GM18951 (cell line): ENCODE measurements around the gene SARNP.

Experiments
- POLR2A ChIP-seq: IDR thresholded peaks from 4 replicates; pipeline ENCODE4 v1.6.1; 2011; ENCODE audit warnings: mild to moderate bottlenecking; ENCODE audit not compliant: insufficient read length, insufficient read depth; ENCODE audit errors: extremely low read depth
- in situ Hi-C: fragments of 300-500 bp; cut with MboI; formaldehyde crosslinking; loops from one replicate; pipeline ENCODE4 v1.12.0; 2022; ENCODE audit warnings: low sequenced_read_pairs, mixed read lengths, inconsistent platforms; ENCODE audit not compliant: unreplicated experiment

The SARNP gene

DNA sequence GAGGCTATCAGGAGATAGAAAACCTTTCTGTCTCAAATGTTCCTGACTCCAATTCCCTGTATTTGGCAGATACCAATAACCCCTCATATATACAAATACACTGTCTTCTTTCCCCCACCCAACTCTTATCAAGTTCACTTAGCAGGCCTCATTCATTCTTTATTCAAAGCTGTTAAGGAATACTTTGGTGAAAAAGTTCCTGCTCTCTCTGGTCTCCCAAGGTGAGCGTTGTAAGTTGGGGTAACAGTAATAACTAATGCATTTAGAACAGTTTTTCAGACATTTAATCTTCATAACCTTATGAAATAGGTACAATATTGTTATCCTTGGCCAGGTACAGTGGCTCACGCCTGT lies 78.5 kb downstream of the SARNP start:
- no peak for TF ChIP-seq POLR2A
- in situ Hi-C loops, result no loop called here

DNA sequence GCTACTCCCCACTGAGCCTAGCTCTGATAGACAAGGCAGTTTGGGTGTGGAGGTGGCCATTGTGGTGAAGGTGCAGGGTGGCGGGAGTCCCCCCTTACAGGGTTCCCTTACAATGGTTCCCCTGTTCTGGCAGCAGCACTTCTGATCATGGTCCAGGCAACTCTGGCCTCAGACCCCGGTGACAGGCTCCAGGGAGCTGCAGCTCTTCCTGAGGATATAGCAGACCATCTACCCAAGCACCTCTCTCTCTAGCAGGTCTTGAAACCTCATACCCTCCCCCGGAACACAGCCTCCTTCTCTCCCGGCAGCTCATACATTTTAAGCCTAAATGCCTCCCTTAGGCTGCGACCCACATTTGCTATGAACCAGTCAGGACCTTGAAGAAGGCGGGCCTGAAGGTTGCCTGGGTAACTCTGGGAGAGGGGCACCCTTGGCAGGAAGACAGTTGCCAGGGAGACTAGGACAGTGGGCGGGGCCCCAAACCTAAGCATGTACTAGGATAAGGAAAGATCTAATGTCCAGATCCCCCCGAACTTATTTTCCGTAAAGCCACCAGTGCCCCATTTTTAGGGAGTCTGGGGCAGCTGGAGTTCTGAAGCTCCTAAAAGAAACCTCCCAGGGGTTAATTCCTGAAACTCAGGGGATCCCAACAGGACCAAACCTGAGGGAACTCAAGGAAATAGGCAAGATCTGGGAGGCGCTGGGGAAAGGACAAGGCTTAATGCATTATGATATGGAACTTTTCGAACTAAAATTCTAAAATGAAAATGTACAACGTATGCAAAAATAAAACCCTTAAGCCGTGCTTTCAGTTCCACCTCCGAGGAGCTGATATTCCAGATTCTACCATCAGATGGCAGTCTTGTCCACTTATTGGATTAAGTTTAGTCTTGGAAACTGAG lies 79.2 kb downstream of the SARNP start:
- in situ Hi-C loops, result no loop called here
- TF ChIP-seq POLR2A, result no peak

DNA sequence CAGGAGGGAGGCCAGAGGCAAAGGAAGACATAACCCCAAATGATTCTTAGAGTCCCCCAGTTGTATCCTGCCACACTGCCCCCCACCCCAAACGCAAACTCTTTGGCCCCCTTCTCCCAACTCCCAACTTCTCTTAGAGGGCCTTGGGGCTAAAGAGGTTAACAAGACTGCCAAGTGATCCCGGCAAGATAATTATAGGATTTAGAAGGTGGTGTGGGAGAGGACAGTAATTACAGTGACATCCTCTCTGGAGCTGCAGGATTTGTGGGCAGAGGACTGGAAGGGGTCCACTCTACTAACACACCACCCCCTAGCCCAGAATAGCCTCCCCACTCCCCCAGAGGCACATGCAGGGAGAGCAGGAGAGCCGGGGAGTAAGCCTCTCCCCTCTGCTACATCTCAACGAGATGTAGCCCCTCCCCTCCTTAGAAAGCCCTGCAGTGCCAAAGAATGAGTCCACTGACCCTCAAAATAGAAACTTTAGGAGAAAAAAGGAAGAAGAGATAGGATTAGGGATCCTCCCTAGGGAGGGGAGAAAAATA lies 79.9 kb downstream of the SARNP start:
- TF ChIP-seq POLR2A, result no peak
- in situ Hi-C loops, result no loop called here

DNA sequence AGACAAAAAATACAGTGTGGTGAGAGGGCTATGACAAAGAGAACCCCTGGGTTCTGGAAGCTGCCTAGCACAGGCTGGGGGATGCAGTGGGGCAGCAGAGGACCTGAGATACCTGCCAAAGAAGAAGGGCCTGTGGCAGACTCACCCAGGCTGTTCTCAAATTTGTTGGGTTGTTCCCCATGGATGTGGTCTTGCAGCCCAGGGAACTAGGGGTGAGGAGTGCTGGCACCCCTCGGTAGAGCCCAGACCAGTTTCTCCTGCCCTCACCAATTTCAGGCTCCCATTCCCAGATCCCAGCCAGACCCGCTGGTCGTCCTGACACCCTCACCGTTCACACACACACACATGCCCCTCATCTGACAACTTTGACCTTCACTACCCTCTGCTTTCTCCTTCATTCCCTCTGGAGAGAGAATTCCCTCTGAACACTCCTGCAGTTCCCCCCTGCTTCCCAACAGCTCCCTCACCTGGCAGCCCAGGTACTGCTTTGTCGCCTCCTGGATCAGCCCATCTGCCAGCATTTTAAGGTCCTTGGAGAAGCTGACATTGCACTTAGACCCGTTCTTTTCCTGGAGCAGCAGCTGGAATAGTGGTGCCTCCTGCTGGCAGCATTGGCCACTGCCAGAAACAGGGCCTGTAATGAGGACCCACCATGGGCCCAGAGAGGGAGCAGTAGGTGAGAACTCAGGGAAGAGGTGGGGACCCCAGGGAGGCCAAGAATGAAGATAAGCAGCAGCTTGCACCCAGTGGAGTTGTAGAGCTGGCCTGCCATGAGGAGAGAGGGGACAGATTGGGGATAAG lies 80.5 kb downstream of the SARNP start:
- in situ Hi-C loops, result no loop called here
- no peak for TF ChIP-seq POLR2A

DNA sequence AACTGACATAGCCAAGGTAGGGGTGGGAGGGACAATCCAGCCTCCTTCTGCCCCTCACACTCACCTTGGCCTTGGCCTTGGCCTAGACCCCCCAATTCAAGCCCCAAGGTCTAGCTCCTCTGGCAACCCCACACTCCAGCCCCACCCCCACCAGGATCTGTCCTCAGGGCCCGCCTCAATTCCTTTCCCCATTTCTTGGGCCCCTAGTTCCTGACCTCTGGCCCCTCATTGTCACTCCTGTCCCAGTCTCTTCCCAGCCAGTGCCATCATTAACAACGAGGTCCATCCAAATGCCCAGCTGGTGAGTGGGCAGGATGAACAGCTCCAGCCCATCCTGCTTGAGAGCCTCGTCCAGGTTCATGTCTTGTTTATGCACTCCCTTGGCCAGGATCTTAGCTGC lies 81.4 kb downstream of the SARNP start:
- TF ChIP-seq POLR2A, result no peak
- in situ Hi-C loops, result no loop called here

DNA sequence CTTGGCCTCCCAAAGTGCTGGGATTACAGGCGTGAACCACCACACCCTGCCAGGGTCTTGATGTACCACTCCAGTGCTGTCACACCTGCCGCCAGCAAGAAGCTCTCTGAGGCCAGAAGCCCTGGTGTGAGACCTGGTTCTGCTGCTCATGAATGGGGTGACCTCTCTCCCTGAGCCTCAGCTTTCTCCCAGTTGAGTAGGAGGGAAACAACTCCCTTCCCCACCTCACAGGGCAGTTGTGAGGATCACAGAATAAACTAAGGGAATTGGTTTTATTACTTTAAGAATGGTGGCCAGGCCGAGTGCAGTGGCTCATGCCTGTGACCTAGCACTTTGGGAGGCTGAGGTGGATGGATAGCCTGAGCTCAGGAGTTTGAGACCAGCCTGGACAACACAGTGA lies 82.9 kb downstream of the SARNP start:
- in situ Hi-C loops, result no loop called here
- no peak for TF ChIP-seq POLR2A

DNA sequence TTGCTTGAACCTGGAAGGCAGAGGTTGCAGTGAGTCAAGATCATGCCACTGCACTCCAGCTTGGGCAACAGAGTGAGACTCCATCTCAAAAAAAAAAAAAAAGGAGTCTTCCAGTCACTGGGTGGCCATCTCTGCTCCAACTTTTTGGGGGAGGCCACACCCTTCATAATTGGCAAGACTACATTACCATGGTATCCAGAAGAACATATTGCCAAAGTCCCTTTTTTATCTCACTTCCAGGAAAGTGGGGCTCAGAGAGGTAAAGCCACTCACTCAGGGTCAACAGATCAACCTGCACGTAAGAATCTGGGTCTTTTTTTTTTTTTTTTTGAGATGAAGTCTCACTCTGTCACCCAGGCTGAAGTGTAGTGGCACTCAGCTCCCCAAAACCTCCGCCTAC lies 83.7 kb downstream of the SARNP start:
- in situ Hi-C loops, result no loop called here

DNA sequence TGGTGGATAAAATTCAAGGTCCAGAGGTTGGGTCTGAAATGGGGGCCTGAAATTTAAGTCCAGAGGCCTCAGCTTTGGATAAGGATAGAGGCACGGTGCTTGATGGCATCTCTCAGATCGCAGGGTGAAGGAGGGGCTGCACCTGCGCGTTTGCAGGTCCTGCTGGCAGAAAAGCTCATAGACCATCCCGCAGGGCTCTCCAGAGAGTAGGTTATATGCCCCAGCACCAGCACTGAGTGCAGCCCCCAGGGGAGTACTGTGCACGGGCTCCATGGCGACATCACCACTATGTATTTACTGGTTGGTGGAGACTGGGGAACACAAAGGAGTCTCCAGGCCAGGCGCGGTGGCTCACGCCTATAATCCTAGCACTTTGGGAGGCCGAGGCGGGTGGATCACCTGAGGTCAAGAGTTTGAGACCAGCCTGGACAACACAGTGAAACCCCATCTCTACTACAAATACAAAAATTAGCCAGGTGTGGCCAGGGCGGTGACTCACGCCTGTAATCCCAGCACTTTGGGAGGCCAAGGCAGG lies 84.4 kb downstream of the SARNP start:
- TF ChIP-seq POLR2A, result no peak
- in situ Hi-C loops, result no loop called here

More for the DNA sequence above, 83.7 kb downstream of the SARNP start:
- no peak for TF ChIP-seq POLR2A

DNA sequence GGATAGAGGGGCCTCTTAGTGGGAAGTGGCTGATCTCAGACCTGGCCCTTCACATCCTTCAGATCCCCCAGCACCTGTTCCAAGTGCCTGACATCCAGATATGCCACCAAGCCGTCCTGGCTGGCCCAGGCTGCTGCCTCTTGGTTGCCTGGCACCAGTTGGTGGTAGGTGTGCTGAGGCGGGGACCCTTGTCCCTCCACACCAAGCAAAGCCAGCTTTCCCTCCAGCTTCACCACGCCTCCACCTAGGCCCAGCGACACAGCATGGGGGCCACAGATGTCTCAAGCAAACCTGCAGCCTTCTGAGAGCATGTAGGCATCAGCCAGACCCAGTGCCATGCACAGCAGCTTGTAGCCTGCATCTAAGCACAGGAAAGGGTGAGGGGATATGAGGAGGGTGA lies 85.2 kb downstream of the SARNP start:
- in situ Hi-C loops, result no loop called here
- TF ChIP-seq POLR2A, result no peak

DNA sequence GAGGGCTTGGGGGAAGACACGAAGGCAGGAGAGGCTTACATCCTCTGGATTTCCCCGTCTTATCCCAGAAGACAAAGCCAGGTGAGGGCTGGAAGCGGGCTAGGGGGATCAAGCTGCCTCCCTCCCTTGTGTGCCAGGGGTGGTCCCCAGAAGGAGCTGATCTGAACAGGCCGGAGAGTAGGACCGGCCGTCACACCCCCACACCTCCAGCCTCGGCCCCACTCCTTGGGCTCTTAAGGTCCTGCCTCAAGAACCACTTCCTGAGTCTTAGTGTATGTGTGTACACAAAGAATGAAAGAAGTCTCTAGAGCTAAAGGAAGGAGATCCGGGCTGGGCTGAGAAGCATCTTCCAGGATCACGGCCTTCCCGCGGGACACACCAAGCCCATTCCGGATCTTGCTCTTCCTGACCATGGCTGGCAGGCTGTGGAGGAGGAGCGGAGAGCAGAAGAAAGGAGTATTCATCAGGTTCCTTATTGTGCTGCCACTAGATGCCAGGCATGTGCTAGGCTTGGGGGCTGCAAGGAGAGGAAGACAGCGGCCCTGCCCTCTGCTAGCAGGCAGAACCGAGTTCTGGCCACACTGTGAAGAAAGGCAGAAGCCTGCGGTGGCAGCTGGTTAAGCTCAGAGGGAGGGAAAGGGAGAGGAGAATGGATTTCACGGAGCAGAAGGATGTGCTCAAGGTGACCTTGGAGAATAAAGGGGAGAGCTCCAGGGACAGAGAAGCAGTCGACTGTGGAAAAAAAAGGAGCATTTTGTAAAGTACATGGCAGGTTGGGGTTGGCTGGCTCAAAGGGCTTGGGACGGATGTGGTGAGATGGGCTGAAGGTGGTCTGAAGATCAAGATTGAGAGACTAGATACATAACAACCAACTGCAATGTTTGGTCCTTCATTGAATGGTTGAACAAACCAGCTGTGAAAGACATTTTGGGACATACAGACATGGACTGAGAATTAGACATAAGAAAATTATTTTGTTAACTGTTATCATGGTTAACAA lies 87.4 kb downstream of the SARNP start:
- TF ChIP-seq POLR2A, result peak; percentile 49
- in situ Hi-C loops, result no loop called here

DNA sequence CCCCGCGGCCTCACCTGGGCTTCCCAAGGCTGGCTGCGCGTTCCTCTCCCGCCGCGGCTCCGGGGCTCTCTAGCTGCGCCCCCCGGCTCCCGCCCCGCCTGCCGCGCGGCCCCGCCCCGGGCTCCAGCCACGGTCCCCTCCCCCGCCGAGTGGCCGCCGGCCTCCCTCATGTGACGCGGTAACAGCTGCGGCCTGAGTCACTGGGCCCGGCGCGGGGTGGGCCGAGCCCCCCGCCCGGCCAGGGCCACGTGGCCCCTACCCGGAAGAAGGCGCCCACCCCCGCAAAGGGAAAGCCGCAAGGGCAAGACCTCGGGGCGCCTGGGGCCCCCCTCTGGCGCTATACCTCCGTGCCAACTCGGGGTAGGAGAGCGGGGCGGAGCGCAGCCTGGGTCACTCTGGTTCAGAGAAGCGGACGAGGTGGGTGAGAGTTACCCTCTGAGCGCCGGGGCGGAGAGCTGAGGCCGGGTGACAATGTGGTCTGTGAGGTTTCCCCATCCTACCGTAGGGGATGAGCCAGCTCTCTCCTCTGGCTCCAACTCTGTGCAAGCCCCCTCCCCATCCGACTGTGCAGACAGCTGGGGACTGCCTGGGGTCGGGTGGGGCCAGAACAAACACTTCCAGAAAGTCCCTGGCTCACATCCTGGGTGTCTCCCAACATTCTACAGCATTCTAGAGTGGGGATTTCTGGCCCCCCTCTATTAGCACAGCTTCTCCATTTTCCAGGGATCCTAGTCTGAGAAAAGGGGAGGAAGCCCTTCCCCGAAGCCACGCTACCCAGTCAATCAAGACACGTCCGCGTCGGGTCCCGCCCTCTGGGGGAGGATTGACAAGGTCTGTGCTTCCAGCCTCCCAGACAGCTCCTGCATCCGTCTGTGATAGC lies 88.3 kb downstream of the SARNP start, which contains the start of gene CD63:
Gene CD63, minus strand, starts transcription at position 71 of the 880 bp plus-strand sequence. CDS start 668 bp downstream, outside the sequence.
- in situ Hi-C loops, result no loop called here
- peak; percentile 53 for TF ChIP-seq POLR2A
